ENCODE measurements around the gene CR2. TPM values are rescaled to one million over a fixed set of nuclear protein-coding genes. Genes with fewer than 3 reads are reported as not detected.
"Not testable (repeated sequence)": the region's sequence is repeated elsewhere in the genome, so short reads cannot be mapped to it uniquely, and the experiment has no call there.

CR2 gene
- total RNA-seq, 2 donors from 2014 or later: 0.05 to 0.35 TPM

DNA sequence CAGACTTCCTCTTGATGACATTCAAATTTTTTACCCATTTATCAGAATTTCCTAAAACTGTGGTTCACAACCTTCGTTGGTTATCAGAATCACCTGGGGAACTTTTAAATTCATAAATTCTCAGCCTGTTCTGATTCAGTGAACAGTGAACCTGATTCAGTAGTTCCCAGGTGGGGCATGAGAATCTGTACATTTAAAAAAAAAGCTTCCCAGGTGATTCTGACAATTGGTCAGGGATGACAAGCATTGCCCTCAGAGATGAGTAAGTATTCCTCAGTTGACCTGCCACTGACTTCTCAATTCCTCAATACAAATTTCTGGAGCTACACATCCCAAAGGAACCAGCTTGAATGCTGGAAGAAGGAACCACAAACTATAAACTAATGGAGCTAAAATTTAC, 23.5 kb upstream of the CR2 start:
- no peaks in the 10 kb centered on the region for H3K4me1 ChIP-seq
- no peaks in the 10 kb centered on the region for H3K9me3 ChIP-seq
- H3K27ac ChIP-seq: no peak overlapping the region
- no peak overlapping the region for H3K9ac ChIP-seq (ENCODE audit: low read depth in 2 of 2, low read length in 2 of 2)
- no peaks in the 10 kb centered on the region for H3K36me3 ChIP-seq
- intact Hi-C loops (cut with DNase I): no loop called here
- H3K4me3 ChIP-seq: no peak overlapping the region
- H3K27me3 ChIP-seq: no peaks in the 10 kb centered on the region
- TF ChIP-seq, protein P1, sequence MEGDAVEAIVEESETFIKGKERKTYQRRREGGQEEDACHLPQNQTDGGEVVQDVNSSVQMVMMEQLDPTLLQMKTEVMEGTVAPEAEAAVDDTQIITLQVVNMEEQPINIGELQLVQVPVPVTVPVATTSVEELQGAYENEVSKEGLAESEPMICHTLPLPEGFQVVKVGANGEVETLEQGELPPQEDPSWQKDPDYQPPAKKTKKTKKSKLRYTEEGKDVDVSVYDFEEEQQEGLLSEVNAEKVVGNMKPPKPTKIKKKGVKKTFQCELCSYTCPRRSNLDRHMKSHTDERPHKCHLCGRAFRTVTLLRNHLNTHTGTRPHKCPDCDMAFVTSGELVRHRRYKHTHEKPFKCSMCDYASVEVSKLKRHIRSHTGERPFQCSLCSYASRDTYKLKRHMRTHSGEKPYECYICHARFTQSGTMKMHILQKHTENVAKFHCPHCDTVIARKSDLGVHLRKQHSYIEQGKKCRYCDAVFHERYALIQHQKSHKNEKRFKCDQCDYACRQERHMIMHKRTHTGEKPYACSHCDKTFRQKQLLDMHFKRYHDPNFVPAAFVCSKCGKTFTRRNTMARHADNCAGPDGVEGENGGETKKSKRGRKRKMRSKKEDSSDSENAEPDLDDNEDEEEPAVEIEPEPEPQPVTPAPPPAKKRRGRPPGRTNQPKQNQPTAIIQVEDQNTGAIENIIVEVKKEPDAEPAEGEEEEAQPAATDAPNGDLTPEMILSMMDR (IDR thresholded peaks at IDR 0.05): no peak
- DNase-seq: no peak

DNA sequence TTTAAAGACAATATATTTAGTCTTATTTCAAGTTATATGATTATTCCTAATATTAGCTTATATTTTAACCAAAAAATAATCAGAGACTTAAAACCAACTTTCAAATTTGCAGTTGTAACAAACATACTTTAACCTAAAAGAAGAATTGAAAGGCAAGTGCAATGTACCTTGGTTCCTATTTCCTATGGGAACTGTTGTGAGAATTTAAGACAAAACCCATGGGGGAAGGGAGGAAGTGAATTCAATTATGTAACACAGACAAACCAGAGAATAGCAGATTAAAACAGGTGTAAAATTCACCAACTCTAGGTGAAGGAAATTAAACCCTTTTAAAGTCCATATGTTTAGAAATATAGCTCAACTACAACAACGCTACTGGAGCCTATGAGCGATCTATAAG, 22.6 kb upstream of the CR2 start:
- Histone ChIP-seq H3K27ac (no peak overlapping the region), H3K9ac (ENCODE audit: low read depth in 2 of 2, low read length in 2 of 2) (no peak overlapping the region), H3K27me3 (no peaks in the 10 kb centered on the region), H3K4me1 (no peaks in the 10 kb centered on the region), H3K4me3 (no peak overlapping the region), H3K36me3 (no peaks in the 10 kb centered on the region), H3K9me3 (no peaks in the 10 kb centered on the region)
- TF ChIP-seq, protein P1 (IDR thresholded peaks at IDR 0.05): no peak
- intact Hi-C loops (cut with DNase I): no loop called here
- no peak for DNase-seq

DNA sequence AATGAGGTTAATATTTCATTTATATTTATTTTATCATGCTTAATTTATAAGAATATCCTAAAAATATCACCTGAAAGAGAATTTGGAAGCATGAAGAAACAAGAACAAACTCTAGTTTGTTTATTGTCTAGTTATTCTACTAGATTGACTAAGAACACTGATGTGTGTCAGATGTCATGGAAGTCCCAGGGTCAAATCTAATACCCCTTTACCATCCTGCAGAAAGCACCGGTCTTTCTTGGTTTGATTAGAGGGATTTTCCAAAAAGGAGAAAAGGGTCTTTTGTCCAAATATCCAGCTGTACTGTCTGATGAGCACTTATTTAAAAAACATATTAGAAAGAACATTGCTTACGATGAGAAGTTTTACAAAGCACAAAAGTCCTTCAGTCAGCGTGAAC, 20.7 kb upstream of the CR2 start:
- TF ChIP-seq, protein P1 (IDR thresholded peaks at IDR 0.05): no peak
- Histone ChIP-seq H3K36me3 (no peaks in the 10 kb centered on the region), H3K9me3 (no peaks in the 10 kb centered on the region), H3K27me3 (no peaks in the 10 kb centered on the region), H3K27ac (no peak overlapping the region), H3K9ac (ENCODE audit: low read depth in 2 of 2, low read length in 2 of 2) (no peak overlapping the region), H3K4me1 (no peaks in the 10 kb centered on the region), H3K4me3 (no peak overlapping the region)
- DNase-seq: no peak
- intact Hi-C loops (cut with DNase I): no loop called here

DNA sequence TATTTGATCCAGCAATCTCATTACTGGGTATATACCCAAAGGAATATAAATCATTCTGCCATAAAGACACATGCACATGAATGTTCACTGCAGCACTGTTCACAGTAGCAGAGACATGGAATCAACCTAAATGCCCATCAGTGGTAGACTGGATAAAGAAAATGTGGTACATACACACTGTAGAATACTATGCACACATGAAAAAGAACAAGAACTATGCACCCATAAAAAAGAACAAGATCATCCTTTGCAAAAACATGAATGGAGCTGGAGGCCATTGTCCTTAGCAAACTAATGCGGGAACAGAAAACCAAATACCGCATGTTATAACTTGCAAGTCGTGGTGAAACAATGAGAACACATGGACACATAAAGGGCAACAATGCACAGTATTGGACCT, 17.4 kb upstream of the CR2 start:
- intact Hi-C loops (cut with DNase I); H3K9ac ChIP-seq (ENCODE audit: low read depth in 2 of 2, low read length in 2 of 2); H3K9me3 ChIP-seq; H3K4me3 ChIP-seq; H3K36me3 ChIP-seq; DNase-seq; H3K27me3 ChIP-seq; H3K4me1 ChIP-seq; H3K27ac ChIP-seq: not testable (repeated sequence)

DNA sequence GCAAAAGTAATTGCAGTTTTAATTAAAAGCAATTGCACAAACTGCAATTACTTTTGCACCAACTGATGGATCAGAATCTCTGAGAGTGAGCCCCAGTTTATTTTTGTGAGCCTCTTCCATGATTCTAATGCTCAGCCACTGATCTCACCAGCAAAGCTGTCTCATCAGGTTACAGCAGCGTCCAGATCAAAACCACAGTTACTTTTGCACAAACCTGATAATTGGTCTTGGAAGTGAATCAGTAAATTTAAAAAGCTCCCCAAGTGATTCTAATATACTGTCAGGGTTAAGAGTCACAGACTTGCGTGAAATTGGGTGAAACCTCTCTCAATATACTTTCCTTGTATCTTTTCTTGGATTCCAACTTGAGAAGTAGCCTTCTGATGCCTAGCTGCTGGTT, 13.5 kb upstream of the CR2 start:
- DNase-seq: no peak
- TF ChIP-seq, protein P1 (IDR thresholded peaks at IDR 0.05): no peak
- H3K9me3 ChIP-seq: no peaks in the 10 kb centered on the region
- no peak overlapping the region for H3K9ac ChIP-seq (ENCODE audit: low read depth in 2 of 2, low read length in 2 of 2)
- no peak overlapping the region for H3K27ac ChIP-seq
- no peaks in the 10 kb centered on the region for H3K4me1 ChIP-seq
- no peak overlapping the region for H3K4me3 ChIP-seq
- intact Hi-C loops (cut with DNase I): no loop called here
- no peaks in the 10 kb centered on the region for H3K36me3 ChIP-seq
- no peaks in the 10 kb centered on the region for H3K27me3 ChIP-seq

DNA sequence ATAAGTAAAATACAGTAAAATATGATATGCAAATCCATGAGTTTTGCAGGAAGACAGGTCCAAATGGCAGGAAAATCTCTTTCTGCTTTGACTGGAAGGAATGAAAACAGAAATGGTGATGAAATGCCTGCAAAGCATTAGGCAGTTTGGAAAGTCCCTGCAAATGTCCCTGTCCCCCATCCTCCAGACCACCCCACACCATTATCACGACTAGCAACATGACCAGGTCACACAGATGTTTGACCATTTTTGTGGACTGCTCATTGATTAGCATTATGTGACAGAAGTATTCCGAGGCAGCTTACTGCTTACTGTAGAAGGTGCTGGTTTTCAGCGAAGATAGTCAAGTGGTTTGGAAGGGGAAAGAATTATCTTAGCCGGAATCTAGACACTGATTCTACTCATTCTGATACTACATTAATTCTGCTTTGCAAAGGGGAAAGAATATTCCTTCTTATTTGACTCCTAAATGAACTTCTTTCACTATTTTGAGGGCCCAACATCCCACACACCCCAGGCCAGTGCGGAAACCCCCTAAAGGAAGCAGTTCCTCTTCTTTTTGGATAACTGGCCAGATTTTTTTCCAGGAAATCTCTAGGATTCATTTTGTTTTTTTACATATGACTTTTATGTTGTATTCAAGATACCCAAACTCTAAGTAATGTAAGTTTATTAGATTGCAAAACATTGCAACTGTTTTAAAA, 9.5 kb upstream of the CR2 start:
- Histone ChIP-seq H3K9me3 (no peaks in the 10 kb centered on the region), H3K27ac (no peak overlapping the region), H3K27me3 (no peaks in the 10 kb centered on the region), H3K36me3 (no peaks in the 10 kb centered on the region), H3K4me3 (no peak overlapping the region), H3K4me1 (no peaks in the 10 kb centered on the region), H3K9ac (ENCODE audit: low read depth in 2 of 2, low read length in 2 of 2) (no peak overlapping the region)
- DNase-seq: no peak
- intact Hi-C loops (cut with DNase I): no loop called here
- TF ChIP-seq, protein P1 (IDR thresholded peaks at IDR 0.05): no peak

Measured in colonic mucosa (tissue), 4 donors.